Measurements from ENCODE around the gene ALPI.
"Not testable (repeated sequence)": the region's sequence is repeated elsewhere in the genome, so short reads cannot be mapped to it uniquely, and the experiment has no call there.

The ALPI gene

DNA sequence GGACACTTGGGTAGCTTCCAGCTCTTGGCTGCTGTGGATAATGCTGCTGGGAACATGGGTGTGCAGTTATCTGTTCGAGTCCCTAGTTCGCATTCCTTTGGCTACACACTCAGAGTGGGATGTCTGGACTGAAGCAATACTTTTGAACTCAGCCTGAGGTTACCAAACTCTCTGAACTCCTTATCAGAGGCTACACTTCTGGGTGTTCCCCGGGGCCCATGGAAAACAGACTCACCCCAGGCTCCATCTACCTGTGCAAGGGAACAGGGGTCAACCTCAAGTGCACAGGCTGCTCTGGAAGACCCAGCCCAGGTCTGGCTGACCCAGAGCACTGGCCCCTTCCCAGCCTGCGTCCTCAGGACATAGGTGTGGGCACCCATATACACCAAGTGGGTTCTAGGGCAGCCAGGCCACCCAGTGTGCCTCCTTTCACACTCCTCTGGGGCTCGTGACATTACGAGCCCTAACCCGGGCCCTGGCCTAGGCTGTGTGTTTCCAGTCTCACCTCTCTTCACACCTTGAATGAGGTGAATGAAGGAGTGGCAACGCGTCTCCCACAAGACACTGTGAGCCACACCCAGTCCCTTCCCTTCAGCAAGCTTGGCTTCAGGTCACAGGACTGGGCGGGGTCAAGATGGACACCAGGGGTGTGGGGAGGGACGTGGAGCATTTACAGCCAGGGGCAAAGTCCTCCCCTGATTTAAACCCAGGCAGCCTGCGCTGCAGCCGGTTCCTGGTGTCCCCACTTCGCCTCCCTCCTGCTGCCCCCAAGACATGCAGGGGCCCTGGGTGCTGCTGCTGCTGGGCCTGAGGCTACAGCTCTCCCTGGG, at the start of gene ALPI:
Gene ALPI (plus strand): TSS at position 728 of the 830 bp plus-strand sequence. CDS start 47 bp downstream, at position 775.
- DNase-seq (ENCODE audit: low read depth in 2 of 2, low spot score in 1 of 2) = no peak

GRCh38 chr2:232406556-232407310, 49.2 kb upstream of the ALPI start, which contains the start of gene ALPG:
ALPG (plus strand) TSS chr2:232406844; CDS start chr2:232406895, 51 bp downstream.
- DNase-seq (ENCODE audit: low read depth in 2 of 2, low spot score in 1 of 2) = no peak

DNA sequence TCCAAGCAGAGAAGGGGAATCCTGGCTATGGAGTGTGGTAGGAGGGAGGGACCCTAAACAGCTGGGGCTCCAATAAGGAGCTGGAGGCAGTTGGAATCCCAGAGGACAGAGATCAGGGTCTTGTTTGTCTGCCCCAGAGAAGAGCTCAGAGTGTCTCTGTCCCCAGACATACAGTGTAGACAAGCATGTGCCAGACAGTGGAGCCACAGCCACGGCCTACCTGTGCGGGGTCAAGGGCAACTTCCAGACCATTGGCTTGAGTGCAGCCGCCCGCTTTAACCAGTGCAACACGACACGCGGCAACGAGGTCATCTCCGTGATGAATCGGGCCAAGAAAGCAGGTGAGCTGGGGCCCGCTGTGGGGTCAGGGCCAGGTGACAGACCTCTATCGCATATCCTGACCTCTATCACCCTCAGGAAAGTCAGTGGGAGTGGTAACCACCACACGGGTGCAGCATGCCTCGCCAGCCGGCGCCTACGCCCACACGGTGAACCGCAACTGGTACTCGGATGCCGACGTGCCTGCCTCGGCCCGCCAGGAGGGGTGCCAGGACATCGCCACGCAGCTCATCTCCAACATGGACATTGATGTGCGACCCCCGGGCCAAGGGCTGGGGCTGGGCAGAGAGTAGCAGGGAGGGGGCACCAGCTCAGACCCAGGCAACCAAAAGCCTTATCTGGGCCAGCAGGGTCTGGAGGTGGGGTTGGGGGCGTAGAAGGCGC, 48.4 kb upstream of the ALPI start:
- not testable (repeated sequence) for DNase-seq (ENCODE audit: low read depth in 2 of 2, low spot score in 1 of 2)

DNA sequence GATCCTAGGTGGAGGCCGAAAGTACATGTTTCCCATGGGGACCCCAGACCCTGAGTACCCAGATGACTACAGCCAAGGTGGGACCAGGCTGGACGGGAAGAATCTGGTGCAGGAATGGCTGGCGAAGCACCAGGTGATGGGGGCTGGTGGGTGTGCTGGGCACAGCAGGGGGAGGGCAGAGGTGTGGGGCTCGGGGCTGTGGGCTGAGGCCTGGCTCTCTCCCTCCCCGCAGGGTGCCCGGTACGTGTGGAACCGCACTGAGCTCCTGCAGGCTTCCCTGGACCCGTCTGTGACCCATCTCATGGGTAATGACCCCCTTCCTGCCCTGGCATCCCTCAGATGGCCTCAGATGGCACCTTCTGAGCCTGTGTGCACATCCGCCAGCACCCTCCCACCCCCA, 47.7 kb upstream of the ALPI start:
- DNase-seq (ENCODE audit: low read depth in 2 of 2, low spot score in 1 of 2) = not testable (repeated sequence)

- not testable (repeated sequence) for DNase-seq (ENCODE audit: low read depth in 2 of 2, low spot score in 1 of 2)
These were observed 46.3 kb upstream of the ALPI start for GRCh38 chr2:232409617-232410016.

- DNase-seq (ENCODE audit: low read depth in 2 of 2, low spot score in 1 of 2) = no peak
These were observed 45.6 kb upstream of the ALPI start for GRCh38 chr2:232410238-232410900.

- no peak for DNase-seq (ENCODE audit: low read depth in 2 of 2, low spot score in 1 of 2)
These were observed 43.9 kb upstream of the ALPI start for GRCh38 chr2:232411901-232412629.

- DNase-seq (ENCODE audit: low read depth in 2 of 2, low spot score in 1 of 2) = no peak
These were observed 43.0 kb upstream of the ALPI start for GRCh38 chr2:232412986-232413385.

DNA sequence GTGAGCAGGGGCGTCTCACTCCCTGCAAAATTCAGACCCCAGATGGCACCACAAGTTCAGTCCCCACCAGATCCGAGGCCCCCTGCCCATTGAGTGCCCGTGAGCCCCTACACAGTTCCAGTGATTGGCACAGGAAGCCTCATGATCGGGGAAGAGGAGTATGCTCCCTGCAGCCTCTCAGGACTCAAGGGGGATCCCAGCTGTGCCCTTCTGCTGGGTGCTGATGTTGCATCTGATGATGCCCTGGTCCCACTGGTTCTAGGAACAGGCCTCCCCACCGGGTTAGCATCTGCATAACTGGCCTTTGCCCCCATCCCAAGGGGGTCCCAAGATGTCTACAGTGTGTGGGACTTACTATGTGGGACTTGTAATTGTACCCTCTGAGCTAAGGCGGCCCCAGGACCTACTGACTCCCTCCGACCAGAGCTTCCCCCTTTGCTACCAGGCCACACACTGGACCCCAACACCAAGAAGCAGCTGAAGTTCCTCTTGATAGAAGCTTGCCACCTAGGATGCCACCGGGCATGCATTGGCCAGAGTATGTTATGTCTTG, 40.7 kb upstream of the ALPI start:
- DNase-seq (ENCODE audit: low read depth in 2 of 2, low spot score in 1 of 2) = no peak

- DNase-seq (ENCODE audit: low read depth in 2 of 2, low spot score in 1 of 2) = no peak
These were observed 40.0 kb upstream of the ALPI start for GRCh38 chr2:232415736-232416520.

- DNase-seq (ENCODE audit: low read depth in 2 of 2, low spot score in 1 of 2) = no peak
These were observed 39.2 kb upstream of the ALPI start for GRCh38 chr2:232416521-232417470.

GRCh38 chr2:232417489-232417888, 38.5 kb upstream of the ALPI start:
- no peak for DNase-seq (ENCODE audit: low read depth in 2 of 2, low spot score in 1 of 2)

DNA sequence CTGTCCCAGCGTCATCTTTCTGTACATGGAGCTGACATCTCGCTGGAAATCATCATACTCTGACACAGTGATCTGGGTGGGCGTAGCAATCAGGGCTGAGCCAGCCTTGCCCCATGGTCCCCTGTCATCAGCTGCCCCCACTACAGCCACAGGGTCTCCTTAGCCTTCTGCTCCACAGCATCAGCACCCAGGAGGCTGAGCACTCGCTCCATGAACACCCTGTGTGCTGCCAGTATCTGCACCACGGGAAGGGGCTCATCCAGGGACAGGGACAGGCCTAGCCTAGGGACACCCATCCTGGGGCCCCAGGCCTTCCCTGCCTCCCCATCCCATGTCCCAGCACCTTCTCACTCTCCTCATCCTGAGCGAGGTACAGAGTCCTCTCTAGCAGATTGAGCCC, 37.9 kb upstream of the ALPI start:
- DNase-seq (ENCODE audit: low read depth in 2 of 2, low spot score in 1 of 2) = no peak

DNA sequence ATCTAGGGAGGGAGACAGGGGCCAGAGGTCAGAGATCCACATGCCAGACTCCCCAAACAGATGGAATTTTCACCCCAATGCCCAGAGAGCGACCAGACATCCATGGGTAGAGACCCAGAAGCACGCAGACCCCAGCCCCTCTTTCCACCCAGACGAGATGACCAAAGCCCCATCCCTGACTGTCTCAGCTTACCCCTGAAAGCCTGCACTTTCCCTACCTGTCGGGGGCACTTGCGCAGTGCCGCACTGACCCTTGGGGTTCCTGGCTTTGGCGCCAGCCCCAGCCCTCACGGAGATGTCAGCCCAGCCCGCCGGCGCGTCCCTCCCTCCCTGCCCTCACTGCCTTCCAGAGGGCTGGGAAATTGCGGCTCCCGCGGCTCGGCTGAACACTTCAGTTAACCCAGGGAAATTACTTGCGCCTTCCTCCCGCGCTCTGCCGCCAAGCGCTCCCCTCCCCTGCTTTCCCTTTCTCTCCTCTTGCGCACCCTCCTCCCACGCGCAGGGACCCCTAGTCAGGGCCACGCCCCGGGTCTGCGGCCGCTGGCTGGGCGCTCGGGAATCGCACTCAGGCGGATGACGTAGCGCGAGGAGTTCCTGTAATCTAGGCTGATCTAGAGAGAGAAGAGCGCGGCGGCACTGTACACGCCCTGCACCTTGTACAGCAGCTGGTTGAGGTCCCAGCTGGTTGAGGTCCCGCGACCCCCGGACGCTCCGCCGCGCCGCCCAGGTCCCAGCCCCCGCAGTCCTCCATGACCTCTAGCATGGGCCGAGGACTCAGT, 37.3 kb upstream of the ALPI start:
- no peak for DNase-seq (ENCODE audit: low read depth in 2 of 2, low spot score in 1 of 2)

DNA sequence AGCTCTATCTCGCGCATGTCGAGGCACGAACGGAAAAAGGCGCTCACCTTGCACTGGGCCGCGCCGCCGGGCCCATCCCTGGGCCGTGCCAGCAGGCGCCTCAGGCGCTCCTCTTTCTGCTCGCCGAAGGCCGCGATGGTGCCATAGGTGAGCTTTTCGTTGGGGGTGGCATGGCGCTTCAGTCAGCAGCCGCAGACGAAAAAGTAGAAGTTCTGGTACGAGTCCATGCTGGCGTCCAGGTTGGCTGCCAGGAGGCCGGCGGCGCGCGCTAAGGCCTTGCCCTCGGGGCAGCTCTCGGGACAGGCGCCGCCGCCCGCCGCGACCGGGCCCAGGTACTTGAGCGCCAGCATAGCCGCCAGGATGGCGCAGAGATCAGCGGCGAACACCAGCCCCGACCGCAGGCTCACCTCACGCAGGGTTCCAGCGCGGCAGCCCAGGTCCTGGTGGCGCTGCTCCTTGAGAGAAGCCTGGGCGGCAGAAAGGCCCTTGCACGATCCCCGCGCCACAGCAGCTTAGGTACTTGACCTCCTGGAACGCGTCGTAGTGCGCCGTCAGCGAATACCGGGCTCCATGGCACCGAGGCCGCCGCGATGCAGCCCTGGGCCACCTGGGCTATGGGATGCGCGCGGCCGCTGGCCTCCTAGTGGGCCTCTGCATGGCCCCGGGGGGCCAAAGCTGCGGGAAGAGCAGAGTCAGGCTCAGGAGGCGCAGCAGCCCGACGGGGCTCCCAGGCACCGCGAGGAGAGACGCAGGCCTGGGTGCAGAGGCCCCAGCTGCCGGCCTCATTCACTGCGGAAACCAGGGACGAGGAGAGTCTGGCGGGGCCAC, 36.5 kb upstream of the ALPI start:
- no peak for DNase-seq (ENCODE audit: low read depth in 2 of 2, low spot score in 1 of 2)

DNA sequence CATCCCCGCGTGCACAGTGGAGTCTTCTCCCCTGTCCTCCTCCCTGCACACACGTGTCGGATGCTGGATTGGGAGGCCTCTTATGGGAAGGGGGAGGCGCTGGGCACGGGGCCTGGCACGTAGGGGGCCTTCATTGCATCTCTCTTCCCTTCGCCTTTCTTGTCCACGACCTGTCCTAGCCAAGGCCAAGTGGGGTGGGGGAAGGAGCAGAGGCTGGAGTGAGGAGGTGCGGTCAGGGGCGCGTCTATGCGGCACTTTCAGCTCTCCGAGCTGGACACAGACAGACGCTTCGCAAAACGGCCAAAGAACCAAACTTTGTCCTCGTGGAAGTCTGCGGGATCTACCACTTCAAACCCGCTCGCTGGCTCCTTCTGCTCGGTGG, 35.9 kb upstream of the ALPI start:
- no peak for DNase-seq (ENCODE audit: low read depth in 2 of 2, low spot score in 1 of 2)
